Measurements from ENCODE around the gene UXT.
"Not testable (repeated sequence)": the region's sequence is repeated elsewhere in the genome, so short reads cannot be mapped to it uniquely, and the experiment has no call there.

The UXT gene

GRCh38 chrX:47612418-47612817, 46.6 kb downstream of the UXT start:
- no peak for DNase-seq

DNA sequence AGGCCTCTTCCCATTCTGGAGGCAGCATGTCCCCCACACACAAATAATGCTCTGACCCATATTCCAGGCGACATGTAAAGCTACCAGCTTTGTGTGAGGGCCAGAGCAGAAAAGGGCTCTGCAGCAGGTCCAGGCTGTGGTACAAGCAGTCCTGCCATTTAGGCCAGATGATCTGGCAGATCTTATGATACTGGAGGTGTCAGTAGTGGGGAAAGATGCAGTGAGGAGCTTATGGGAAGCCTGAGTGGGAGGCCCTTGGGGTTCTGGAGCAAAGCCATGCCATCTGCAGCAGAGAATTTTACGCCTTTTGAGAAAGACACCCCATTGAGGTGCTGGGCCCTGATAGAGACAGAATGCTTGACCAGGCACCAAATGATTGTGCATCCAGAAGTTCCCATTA, 47.1 kb downstream of the UXT start:
- DNase-seq = no peak

- no peak for DNase-seq
Measured at GRCh38 chrX:47611489-47611888, 47.5 kb downstream of the UXT start.

DNA sequence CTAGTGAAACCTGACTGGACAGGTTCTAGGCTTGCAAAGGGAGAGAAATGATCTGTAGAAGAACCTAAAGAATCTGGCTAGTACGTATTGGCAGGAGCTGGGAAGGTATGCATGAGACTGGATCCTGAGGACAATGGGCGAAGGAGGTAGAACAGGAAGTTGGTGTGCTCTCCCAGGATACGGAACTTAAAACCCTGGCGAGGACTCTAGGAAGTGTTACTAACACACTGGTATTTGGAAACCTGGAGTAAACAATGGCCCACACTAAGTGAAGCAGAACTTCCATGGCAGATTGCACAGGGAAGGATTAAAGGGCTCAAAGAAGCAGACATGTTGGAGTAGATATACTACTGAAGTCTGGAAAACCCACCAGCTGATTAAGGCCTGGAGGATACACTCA, 48.5 kb downstream of the UXT start:
- no peak for DNase-seq

GRCh38 chrX:47608130-47608810, 50.7 kb downstream of the UXT start:
- DNase-seq = no peak

GRCh38 chrX:47607091-47607490, 51.9 kb downstream of the UXT start:
- DNase-seq = no peak

DNA sequence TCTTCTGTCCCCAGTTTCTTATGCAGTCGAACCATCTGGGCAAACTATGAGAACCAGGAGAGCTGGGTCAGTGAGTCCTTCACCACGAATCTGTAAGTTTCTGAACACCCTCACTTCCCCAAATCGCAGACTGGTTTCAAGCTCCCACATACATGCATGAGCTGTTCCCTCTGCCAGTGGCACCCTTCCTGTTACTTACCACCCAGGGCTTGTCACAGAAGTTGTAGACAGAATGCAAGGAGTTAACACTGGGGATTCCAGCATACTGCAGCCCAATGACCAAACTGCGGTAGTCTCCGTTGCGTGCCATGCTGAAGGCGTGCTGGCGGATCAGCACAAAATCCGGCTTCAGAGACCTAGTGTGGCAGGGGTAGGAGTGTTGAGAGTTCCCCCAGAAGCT, 54.0 kb downstream of the UXT start:
- DNase-seq = no peak

GRCh38 chrX:47603125-47603524, 55.9 kb downstream of the UXT start:
- not testable (repeated sequence) for DNase-seq
